Stimulated activated CD4-positive, alpha-beta T cell treated with anti-CD3 and anti-CD28 coated beads, Interleukin-2, amount 100 ng/mL, for 24 hours (primary cell): ENCODE data around the gene TSGA10.
"Not testable (repeated sequence)": the region's sequence is repeated elsewhere in the genome, so short reads cannot be mapped to it uniquely, and the experiment has no call there.

Experiments
- DNase-seq, 2 donors: peaks; one replicate each; pipeline ENCODE4 v3.0.0-alpha.2; 2020

The TSGA10 gene

DNA sequence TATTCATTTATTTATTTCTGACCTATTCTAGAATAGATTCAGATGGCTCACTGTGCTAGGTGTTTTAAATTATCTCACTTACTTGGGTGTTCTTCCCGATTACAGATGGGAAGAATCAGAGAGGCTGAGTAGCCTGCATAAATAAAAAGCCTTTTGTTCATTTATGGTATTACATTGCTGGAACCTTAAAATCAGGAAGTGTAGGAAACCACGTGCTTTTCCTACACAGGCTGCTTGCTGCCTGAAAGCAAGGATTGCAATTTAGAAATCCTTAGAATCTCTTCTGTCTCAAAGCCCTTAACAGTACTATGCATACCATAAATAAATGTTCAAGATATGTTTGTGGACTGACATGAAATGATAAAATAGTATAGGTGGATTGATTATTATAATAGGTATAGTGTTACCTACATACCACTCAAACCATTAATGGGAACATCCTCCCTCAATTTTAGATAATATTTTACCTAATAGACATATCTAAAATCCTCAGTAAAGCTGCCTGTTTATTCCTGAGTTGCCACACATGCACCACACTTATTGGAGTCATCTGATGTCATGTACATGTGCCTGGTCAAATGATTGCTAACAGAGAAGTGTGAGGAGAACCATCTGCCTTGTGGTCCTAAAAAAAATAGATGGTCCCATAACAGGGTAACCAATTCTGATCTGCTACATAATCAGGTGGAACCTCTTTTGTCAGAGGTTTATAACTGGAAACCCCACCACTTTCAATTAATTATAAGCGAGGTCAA is 86.7 kb downstream of the TSGA10 start:
- no peak for DNase-seq

DNA sequence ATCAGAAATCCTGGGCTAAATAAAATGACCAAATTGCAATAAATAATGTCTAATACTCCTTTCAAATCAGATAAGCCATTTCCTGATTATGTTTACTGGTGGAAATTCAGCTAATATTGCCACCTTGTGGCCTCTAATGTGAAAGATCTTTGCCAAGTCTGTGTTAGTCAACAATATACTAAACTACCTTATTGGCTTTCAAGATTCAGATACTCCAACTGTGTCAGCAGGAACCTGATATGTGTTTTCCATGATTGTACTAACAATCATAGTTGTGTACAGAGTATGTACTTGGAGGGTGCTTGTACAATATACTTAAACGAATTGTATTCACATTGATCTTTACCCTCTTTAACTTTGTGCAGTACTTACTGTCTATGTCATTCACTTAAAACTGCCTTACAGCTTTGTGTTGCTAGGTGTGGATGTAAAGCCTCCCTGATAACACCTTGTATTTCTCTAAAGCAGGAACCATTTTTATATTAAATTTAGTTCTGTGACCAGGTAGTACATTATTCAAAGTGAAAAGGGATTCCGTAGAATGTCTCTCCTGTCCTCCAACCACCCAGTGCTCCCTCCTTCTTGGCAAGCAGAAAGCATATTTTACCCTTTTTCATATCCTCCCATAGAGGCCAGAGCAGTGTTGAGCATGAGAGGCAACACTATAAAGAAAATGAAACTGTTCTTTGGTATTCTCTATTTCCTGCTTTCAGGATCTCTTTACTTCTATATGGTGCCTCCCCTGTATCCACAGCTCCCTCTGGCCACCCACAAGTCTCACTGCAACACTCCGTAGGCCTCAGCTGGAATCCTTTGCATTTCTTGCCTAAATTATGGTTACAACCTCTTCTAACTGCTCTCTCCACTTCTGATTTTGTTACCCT is 88.4 kb downstream of the TSGA10 start:
- DNase-seq: peak in 1 of 2 donors; percentile 8

DNA sequence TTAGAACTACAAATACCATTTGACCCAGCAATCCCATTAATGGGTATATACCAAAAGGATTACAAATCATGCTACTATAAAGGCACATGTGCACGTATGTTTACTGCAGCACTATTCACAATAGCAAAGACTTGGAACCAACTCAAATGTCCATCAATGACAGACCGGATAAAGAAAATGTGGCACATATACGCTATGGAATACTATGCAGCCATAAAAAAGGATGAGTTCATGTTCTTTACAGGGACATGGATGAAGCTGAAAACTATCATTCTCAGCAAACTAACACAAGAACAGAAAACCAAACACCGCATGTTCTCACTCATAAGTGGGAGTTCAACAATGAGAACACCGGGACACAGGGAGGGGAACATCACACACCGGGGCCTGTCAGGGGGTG is 105.6 kb downstream of the TSGA10 start:
- not testable (repeated sequence) for DNase-seq

DNA sequence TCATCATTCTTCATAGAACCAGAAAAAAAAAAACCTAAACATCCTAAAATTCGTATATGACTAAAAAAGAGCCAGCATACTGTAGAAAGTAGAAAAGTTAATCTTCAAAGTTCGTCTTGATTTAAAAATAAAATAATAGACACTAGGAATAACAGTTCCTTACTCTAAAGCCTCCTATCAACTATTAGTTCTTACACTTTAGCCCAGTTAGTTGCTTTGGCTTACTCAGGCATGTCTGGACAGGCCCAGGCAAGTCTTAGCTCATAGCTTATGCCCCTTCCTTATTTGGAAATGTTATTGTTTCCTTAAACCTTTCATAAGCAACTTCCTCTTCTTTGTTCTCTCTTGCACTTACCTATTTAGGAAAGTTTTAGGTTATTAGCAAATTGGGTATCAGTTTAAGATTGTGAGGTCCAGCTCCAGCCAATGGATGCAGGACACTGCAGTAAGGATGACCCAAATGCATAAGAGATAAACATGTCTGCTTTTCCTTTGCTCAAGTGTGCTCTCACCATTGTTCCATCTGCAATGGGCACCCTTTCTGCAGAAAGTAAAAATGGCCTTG is 113.9 kb downstream of the TSGA10 start:
- DNase-seq: not testable (repeated sequence)

DNA sequence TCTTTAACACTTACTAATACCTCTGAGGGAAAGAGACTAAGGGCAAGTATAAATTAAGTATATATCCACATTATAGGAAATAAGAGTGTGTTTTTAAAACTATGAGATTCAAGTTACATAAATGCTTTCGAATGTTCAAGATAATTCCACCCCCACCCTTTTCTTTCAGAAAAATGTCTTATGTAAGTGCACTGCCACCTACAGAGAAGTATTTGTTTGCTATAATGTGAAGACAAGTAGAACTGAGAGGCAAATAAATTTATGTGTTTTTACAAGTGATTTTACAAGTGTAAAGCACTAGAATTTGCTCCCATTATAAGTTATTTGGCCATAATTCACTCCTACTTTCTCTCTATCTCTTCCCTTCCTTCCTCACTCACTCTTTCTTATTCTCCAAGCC is 118.8 kb downstream of the TSGA10 start:
- DNase-seq: no peak

DNA sequence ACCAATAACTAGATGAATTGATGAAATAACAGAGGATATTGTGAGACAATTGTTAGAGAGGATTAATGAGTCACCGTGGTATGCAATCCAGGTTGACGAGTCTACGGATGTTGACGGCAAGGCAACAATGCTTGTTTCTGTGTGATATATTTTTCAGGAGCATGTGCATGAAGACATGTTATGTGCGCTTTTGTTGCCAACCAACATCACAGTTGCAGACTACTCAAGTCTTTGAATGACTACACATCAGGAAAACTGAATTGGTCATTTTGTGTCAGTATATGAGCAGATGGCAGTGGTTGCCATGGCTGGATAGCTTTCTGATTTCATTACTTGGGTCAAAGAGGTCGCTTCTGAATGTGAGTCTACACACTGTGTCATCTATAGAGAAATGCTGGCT is 122.0 kb downstream of the TSGA10 start:
- no peak for DNase-seq

DNA sequence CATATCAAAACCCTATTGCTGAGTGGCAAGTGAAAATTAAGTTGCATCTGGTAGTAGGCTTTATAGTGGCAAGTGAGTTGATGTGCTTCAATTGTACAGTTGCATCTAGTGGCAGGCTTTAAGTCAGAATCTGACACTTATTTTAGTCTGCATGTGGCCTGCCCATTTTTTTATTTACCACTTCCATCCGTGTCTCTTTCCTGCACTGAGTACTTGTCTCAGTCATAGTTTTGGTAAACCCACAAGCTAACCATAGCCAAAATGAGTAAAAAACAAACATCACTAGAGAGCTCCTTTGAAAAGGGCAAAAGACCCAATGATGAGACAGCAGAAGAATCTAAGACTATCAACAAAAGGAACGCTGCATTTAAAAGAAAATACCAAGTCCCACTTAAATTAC is 122.7 kb downstream of the TSGA10 start:
- DNase-seq: no peak

DNA sequence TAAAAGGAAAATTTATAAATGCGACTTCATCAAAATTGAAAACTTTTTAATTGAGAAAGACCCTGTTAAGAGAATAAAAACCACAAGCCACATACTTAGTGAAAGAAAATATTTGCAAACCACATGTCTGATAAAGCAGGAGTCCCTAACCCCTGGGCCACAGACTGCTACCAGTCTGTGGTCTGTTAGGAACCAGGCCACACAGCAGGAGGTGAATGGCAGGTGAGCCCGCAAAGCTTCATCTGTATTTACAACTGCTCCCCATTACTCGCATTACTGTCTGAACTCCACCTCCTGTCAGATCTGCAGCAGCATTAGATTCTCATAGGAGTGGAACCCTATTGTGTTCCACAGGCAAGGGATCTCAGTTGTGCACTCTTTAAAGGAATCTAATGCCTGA is 123.3 kb downstream of the TSGA10 start:
- no peak for DNase-seq

DNA sequence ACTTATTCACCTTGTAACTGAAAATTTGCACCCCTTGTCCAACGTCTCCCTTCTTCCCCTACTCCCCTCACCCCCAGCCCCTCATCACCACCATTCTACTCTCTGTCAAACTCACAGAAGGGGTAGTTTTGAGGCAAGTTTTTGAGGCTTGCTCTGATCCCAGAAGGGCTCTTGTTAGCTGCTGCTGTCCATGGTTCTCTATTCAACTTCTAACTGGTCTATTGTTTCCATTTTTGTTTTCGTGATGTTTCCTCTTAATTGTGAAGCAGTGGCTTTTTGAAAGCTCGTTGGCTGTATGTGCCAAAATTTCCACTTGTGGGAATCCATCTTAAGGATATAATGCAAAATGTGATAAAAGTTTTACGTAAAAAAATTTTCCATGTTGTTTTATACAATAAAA is 126.2 kb downstream of the TSGA10 start:
- no peak for DNase-seq

DNA sequence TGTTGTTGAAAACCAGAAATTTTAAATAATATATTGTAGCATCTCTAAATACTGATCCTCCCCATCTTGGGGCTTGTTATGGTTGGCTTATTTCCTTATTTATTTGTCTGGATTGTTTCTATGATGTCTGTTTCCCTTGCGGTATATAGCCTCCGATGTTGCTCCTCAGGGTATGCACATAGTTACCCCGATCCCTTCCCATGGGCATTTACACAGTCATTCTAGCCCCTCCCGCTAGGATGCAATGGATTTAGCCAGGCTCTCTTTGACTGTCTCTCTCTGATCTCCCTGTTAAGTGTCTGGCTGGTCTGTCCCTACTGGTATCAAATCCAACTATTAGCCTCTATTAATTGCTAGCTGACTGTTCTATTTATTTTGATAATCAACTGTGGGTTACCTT is 126.9 kb downstream of the TSGA10 start:
- DNase-seq: no peak

DNA sequence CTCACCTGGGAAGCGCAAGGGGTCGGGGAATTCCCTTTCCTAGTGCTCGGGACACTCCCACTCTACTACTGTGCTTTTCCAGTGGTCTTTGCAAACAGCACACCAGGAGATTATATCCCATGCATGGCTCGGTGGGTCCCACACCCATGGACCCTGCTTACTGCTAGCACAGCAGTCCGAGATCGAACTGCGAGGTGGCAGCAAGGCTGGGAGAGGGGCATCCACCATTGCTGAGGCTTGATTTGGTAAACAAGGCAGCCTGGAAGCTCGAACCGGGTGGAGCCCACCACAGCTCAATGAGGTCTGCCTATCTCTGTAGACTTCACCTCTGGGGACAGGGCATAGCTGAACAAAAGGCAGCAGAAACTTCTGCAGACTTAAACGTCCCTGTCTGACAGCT is 154.0 kb downstream of the TSGA10 start:
- DNase-seq: no peak

DNA sequence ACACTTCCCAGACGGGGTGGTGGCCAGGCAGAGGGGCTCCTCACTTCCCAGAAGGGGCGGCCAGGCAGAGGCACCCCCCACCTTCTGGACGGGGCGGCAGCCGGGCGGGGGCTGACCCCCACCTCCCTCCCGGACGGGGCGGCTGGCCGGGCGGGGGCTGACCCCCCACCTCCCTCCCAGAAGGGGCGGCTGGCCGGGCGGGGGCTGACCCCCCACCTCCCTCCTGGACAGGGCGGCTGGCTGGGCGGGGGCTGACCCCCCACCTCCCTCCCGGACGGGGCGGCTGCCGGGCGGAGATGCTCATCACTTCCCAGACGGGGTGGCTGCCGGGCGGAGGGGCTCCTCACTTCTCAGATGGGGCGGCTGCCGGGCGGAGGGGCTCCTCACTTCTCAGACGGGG is 166.0 kb downstream of the TSGA10 start:
- not testable (repeated sequence) for DNase-seq

DNA sequence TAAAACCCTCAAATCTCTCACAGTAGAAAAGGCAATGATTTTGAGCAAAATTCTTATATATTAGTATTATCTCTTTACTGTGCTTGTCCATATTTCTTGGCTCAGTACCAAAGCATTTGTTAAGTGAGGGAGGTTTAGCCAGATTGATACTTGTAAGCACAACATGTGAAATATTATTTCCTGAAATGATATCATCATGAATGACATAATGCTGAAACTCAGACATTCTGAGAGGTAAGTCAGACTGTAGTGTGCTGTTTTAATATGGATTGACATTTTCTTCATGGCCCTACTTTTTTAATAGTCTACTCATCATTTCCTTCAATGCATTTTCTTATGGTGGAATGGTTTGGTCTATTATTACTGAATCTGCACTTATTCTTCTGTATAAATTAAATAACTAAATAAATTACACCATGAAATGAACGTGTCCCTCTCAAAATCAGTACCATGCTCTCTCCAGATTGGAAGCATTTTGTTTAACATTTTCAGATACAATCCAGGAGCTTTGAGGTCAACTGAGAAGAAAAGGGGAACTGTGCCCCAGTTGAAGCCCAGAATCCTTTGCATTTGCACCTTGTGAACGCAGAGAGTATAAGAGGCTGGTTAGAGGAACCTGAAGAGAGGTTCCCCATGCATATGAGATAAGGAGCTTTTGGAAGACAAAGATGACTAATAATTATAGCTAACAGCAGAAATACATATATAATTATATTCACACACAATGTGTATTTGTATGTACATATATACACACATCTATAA is 168.7 kb downstream of the TSGA10 start:
- DNase-seq: no peak

DNA sequence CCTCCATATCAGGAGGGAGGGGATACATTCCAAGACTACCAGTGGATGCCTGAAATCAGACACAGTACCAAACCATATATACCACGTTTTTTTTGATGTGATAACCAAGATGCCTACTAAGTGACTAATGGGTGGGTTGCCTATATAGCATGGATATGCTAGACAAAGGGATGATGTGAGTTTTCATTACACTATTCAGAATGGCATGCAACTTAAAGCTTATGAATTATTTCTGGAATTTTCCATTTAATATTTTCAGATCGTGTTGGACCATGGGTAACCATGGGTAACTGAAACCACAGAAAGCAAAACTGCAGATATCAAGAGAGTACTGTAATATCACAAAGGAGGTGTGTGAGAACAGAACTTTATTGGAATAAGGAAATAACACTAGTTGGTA is 179.1 kb downstream of the TSGA10 start:
- DNase-seq: no peak

DNA sequence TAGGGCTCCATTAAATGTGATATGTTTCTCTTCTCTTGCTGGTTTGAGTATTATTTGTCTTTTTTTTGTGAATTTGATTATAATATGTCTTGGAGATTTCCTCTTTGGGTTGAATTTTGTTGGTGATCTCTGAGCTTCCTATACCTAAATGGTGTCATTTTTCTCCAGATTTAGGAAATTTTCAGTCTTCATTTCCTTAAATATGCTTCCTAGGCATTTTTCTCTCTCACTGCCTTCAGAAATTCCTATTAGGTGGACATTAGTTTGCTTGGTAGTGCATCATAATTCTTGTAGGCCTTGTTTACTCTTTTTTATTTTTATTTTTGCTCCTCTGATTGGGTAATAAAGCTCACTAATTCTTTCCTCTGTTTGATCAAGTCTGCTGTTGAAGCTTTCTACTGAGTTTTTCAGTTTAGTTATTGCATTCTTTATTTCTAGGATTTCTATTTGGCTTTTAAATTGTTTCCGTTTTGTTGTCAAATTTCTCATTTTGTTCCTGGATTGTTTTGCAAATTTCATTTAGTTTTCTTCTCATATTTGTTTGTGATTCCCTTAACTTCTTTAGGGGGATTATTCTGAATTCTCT is 182.1 kb downstream of the TSGA10 start:
- DNase-seq: no peak

DNA sequence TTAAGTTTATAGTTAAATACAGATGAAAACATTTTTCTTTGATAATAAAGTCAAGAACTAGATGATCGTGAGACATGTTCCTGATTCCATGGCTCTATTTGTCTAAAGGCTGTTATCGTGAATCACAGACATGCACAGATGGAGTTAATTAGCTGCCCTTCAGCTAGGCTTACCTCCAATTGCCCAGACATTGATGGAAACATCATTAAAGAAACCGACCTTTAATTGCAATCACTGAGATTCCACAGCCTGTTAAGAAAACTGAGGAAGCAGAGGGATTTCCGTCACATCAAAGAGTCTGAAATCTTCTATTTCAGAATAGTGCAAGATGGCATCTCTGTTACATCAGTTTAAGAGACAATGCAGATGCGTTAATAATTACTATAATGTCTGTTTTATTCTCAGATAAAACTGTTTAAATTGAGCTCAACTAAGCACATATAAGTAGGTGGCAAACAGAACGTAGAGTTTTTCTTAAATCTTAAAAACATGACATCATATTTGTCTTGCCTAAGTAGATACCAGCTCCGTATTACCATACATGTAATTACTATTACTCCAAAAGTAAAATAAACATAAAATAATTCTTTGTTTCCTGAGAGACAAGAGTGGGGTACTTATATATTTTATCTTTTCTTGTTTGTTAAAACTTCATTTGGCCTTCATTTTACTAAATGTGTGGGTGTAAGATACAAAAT is 194.8 kb downstream of the TSGA10 start:
- no peak for DNase-seq

DNA sequence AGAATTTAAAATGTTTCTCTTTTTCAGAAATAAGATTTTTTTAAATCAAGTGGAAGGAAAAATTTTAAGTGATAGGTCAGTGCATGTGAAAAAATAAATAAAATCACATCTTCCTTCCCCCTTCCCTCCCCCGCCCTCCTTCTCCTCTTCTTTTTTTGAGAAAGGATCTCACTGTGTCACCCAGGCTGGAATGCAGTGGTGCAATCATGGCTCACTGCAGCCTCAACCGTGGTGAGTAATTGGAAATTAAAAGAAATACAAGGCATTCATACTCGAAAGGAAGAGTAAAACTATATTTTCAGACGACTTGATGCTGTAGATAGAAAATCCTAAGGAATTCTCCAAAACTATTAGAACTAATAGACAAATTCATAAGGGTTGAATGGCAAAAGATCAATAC is 201.8 kb downstream of the TSGA10 start:
- no peak for DNase-seq

DNA sequence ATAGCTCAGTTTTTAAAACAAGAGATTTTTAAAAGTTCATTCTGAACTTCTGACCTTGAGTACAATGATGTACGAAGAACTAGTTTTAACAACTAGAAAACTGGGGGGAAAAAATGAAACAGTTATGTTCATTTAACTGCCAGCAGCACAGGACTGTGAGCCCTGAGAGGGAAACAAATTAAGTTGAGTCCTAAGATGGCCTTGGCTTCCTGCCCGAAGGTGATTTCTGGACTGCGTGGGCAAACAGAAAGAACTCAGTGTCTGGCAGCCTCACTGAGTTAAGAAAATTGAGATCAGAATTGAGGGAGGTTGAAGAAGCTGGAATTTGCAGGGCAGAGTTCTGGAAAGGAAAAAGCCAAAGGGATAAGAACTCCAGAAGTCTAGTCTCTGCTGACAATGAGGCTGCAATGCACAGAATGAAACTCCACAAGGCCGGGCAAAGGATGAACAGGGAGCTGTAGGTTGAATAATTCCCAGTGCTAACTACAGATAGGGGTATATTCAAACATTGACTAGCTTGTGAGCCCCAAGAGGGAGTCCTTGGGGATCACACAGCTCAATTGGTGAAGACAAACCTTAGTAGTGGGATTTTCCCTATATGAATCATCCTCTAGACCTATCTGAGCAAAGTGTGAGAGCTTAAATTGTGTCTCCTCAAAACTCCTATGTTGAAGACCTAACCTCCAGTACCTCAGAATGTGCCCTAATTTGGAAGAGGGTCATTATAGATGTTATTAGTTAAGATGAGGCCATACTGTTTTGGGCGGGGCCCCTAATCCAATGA is 205.6 kb downstream of the TSGA10 start:
- no peak for DNase-seq

DNA sequence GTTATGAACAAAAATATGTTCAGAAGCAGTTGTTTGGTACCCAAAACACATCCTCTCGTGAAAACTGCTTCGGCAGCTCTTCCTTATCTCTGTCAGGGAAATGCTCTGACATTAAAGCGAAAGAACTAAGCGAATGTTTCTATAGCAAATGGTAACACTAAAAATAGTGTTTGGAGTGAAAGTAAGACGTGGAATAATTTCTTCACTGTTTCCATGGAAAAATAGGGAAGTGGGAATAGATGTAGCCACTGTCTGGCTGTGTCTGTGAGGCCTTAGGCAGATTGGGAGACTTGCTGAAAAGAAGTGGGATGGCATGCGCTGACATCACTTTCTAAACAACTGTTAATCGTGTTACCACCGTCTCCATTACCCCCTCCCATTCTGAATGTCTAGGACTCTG is 207.2 kb downstream of the TSGA10 start:
- DNase-seq: no peak
